Body of pancreas (tissue), 4 donors: ENCODE results near the gene GRIA2. TPM values are rescaled to one million over a fixed set of nuclear protein-coding genes. Genes with fewer than 3 reads are reported as not detected.

Experiments
- ATAC-seq: fragments of 150-250 bp; one replicate; pipeline ENCODE4 v1.9.1; 2016
- DNase-seq, 4 donors: peaks; one replicate each; pipeline ENCODE4 v3.0.0-alpha.2; 2019
- H3K27ac ChIP-seq, 4 donors: fragments of 200-600 bp; sonication (generic); 1 replicate in 3 of 4; 2 replicates in 1 of 4; pipeline versions ENCODE4 v1.5.1 to v1.6.1; 2016 to 2019; ENCODE audit warnings: mild to moderate bottlenecking in 1 of 4, mixed read lengths in 1 of 4, moderate library complexity in 1 of 4
- H3K27me3 ChIP-seq, 2 donors: fragments of 200-600 bp; sonication (generic); one replicate each; pipeline ENCODE4 v1.6.0; 2016; ENCODE audit warnings: mild to moderate bottlenecking in 1 of 2
- H3K36me3 ChIP-seq, 2 donors: fragments of 200-600 bp; sonication (generic); replicated peaks in 1 of 2; 2 replicates each; pipeline ENCODE4 v1.5.1; 2016; ENCODE audit warnings: low read depth in 2 of 2; ENCODE audit not compliant: insufficient read depth in 1 of 2
- H3K4me1 ChIP-seq: fragments of 200-600 bp; sonication (generic); one replicate; pipeline ENCODE4 v1.6.0; 2016
- H3K4me3 ChIP-seq, 2 donors: fragments of 200-600 bp; sonication (generic); 1 replicate in 1 of 2; 2 replicates in 1 of 2; pipeline ENCODE4 v1.5.1; 2016 to 2019
- H3K9me3 ChIP-seq, 3 donors: fragments of 200-600 bp; sonication (generic); 1 replicate in 2 of 3; 2 replicates in 1 of 3; pipeline ENCODE4 v1.5.1; 2016
- POLR2A ChIP-seq, 3 donors: fragments of 450-650 bp; IDR thresholded peaks; one replicate each; pipeline ENCODE4 v1.6.1; 2016; ENCODE audit warnings: antibody characterized with exemption in 3 of 3, mild to moderate bottlenecking in 2 of 3
- WGBS, 2 donors: methylation state at CpG; one replicate each; pipeline ENCODE4 v1.1.5; 2017; 5-methylcytosine and 5-hydroxymethylcytosine counted together
- intact Hi-C: fragments of 100-400 bp; cut with DNase I; formaldehyde crosslinking; loops from one replicate; pipeline ENCODE4 v1.15.1; 2023
- total RNA-seq, 2 donors: library from RNA; depleted of rRNA; stranded (reverse); fragments of >200 nt; gene quantifications; one replicate each; pipeline ENCODE4 v1.1.0, GENCODE V29; 2016
- TF ChIP-seq, protein P1 (sequence below), 7 experiments: fragments of 450-650 bp in 4 of 7; fragments of 200-600 bp in 3 of 7; sonication (generic) in 3 of 7; IDR thresholded peaks; one replicate each; pipeline ENCODE4 v1.5.1; 2016 to 2019; ENCODE audit warnings: antibody characterized with exemption in 7 of 7

The GRIA2 gene
- total RNA-seq, 2 donors from 2014 or later = 1.0 to 1.6 TPM

DNA sequence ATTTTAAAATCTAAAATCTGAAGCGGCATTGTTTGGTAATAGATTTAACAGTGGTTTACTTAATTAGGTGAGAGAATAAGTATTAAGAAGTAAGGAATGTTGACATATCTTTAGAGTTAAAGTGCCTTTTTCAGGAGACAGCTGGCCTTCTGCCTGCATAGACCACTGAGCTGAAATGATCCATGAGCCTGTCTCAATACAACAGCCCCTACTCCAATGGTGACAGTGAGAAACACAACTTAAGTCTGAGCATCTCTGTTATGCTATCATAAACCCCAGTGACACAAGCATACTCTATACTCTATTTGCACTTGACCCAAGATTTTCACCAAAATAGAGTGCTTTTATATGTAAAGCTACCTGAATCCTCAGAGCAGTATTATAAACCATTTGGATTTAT, 137.9 kb downstream of the GRIA2 start:
- Histone ChIP-seq H3K27ac (no peak overlapping the region), H3K4me1 (no peaks in the 10 kb centered on the region), H3K9me3 (no peaks in the 10 kb centered on the region), H3K4me3 (no peak overlapping the region), H3K36me3 (no peaks in the 10 kb centered on the region), H3K27me3 (no peaks in the 10 kb centered on the region)
- 88 to 93% methylated on average over 1 of the region's 1 CpG for WGBS, 2 donors
- TF ChIP-seq POLR2A (IDR thresholded peaks at IDR 0.05) = no peak
- TF ChIP-seq, protein P1, sequence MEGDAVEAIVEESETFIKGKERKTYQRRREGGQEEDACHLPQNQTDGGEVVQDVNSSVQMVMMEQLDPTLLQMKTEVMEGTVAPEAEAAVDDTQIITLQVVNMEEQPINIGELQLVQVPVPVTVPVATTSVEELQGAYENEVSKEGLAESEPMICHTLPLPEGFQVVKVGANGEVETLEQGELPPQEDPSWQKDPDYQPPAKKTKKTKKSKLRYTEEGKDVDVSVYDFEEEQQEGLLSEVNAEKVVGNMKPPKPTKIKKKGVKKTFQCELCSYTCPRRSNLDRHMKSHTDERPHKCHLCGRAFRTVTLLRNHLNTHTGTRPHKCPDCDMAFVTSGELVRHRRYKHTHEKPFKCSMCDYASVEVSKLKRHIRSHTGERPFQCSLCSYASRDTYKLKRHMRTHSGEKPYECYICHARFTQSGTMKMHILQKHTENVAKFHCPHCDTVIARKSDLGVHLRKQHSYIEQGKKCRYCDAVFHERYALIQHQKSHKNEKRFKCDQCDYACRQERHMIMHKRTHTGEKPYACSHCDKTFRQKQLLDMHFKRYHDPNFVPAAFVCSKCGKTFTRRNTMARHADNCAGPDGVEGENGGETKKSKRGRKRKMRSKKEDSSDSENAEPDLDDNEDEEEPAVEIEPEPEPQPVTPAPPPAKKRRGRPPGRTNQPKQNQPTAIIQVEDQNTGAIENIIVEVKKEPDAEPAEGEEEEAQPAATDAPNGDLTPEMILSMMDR (IDR thresholded peaks at IDR 0.05) = no peak
- intact Hi-C loops = no loop called here
- ATAC-seq = no peak
- no peak for DNase-seq

DNA sequence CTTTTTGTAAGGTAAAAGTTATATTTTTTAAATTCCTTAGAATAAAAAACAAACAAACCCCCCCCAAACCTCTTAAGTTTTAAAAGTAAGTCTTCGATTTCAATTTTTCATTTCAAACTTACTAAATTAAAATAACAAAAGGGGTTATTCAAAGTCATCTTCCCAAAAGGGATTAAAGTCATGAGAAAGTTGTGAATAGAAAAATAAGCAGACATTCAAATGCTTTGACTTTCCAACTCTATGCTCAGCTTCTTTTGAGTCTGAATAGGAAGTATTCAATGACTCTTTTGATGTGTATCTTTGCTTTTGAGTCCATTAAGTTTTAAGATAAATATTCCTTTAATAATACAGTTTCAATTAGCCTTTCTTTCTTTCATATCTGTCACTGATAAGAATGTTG, 138.3 kb downstream of the GRIA2 start:
- intact Hi-C loops = no loop called here

DNA sequence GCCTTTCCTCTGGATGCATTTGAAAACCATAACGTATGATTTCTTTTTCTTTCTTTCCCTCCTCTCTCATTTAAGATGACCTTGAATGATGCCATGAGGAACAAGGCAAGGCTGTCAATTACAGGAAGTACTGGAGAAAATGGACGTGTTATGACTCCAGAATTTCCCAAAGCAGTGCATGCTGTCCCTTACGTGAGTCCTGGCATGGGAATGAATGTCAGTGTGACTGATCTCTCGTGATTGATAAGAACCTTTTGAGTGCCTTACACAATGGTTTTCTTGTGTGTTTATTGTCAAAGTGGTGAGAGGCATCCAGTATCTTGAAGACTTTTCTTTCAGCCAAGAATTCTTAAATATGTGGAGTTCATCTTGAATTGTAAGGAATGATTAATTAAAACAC, 142.8 kb downstream of the GRIA2 start:
- H3K9me3 ChIP-seq = no peaks in the 10 kb centered on the region
- no peak overlapping the region for H3K27ac ChIP-seq
- no peak for DNase-seq
- intact Hi-C loops = no loop called here
- H3K4me3 ChIP-seq = no peak overlapping the region
- no peaks in the 10 kb centered on the region for H3K4me1 ChIP-seq
- no peak for TF ChIP-seq POLR2A (IDR thresholded peaks at IDR 0.05)
- TF ChIP-seq, protein P1 (IDR thresholded peaks at IDR 0.05) = no peak
- WGBS, 2 donors = 14 to 22% methylated on average over 4 of the region's 4 CpGs
- H3K27me3 ChIP-seq = no peaks in the 10 kb centered on the region
- H3K36me3 ChIP-seq = no peaks in the 10 kb centered on the region
- ATAC-seq = no peak

More for the DNA sequence above, 138.3 kb downstream of the GRIA2 start:
- no peak overlapping the region for H3K4me3 ChIP-seq
- H3K36me3 ChIP-seq = no peaks in the 10 kb centered on the region
- WGBS, 2 donors = 46 to 48% methylated on average over 1 of the region's 1 CpG
- no peak for DNase-seq
- H3K9me3 ChIP-seq = no peaks in the 10 kb centered on the region
- no peak for ATAC-seq
- TF ChIP-seq, protein P1 (IDR thresholded peaks at IDR 0.05) = no peak
- TF ChIP-seq POLR2A (IDR thresholded peaks at IDR 0.05) = no peak
- H3K27me3 ChIP-seq = no peaks in the 10 kb centered on the region
- no peak overlapping the region for H3K27ac ChIP-seq
- no peaks in the 10 kb centered on the region for H3K4me1 ChIP-seq

DNA sequence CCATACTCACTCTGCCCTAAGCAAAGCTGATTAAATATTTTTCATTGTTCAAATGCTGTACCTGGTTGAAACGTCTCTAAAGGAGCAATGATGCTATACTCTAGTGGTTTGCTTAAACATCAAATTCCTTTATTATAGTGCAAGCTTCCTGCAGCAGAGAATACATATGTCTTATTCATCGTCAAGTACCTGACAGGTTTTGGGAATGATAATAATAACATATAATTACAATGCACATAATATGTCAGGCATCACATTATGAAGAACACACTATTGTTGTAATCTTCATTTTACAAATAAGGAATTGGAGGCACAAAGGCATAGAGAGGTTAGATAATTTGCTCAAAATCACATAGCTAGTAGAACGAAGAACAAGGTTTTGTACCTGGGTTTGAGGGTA, 151.6 kb downstream of the GRIA2 start:
- WGBS, 2 donors = 67 to 70% methylated on average over 3 of the region's 3 CpGs
- TF ChIP-seq POLR2A (IDR thresholded peaks at IDR 0.05) = no peak
- TF ChIP-seq, protein P1 (IDR thresholded peaks at IDR 0.05) = no peak
- H3K4me3 ChIP-seq = no peak overlapping the region

DNA sequence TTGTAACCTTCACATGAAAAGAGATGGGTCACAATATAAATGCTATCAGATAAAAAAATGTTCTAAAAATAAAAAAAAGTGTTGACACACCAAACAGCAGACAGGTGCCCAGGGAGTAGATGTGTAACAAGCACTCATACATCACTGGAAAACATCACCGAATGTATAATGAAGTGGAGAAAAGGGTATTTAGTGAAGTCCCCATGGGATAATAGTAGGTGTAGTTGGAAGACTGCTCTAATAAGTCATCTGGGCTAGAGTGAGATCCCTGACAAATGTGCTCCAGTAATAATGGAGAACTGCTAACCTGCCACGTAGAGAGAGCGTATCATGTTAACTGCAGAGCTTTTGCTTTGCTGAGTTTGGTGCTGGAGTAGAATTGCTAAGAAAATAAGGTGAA, 152.0 kb downstream of the GRIA2 start:
- Histone ChIP-seq H3K9me3 (no peaks in the 10 kb centered on the region), H3K36me3 (no peaks in the 10 kb centered on the region), H3K4me1 (no peaks in the 10 kb centered on the region), H3K4me3 (no peak overlapping the region), H3K27me3 (no peaks in the 10 kb centered on the region), H3K27ac (no peak overlapping the region)
- intact Hi-C loops = no loop called here
- DNase-seq (no peak), ATAC-seq (no peak)
- TF ChIP-seq POLR2A (IDR thresholded peaks at IDR 0.05) = no peak
- TF ChIP-seq, protein P1 (IDR thresholded peaks at IDR 0.05) = no peak
- WGBS, 2 donors = 84 to 86% methylated on average over 3 of the region's 3 CpGs

More for the DNA sequence above, 151.6 kb downstream of the GRIA2 start:
- Histone ChIP-seq H3K27ac (no peak overlapping the region), H3K4me1 (no peaks in the 10 kb centered on the region), H3K27me3 (no peaks in the 10 kb centered on the region), H3K9me3 (no peaks in the 10 kb centered on the region), H3K36me3 (no peaks in the 10 kb centered on the region)
- ATAC-seq = no peak
- DNase-seq = no peak
- intact Hi-C loops = no loop called here
